Measurements from ENCODE around the gene SERPINB3.
"Not testable (repeated sequence)": the region's sequence is repeated elsewhere in the genome, so short reads cannot be mapped to it uniquely, and the experiment has no call there.

Gene SERPINB3

GRCh38 chr18:63661750-63662149 lies at the start of gene SERPINB3:
Gene SERPINB3, minus strand, starts transcription at chr18:63661893. Its CDS starts 677 bp downstream, at chr18:63661216.
- DNase-seq, result not testable (repeated sequence)

- DNase-seq, result no peak
Measured at GRCh38 chr18:63708650-63709049, 47.0 kb upstream of the SERPINB3 start.

DNA sequence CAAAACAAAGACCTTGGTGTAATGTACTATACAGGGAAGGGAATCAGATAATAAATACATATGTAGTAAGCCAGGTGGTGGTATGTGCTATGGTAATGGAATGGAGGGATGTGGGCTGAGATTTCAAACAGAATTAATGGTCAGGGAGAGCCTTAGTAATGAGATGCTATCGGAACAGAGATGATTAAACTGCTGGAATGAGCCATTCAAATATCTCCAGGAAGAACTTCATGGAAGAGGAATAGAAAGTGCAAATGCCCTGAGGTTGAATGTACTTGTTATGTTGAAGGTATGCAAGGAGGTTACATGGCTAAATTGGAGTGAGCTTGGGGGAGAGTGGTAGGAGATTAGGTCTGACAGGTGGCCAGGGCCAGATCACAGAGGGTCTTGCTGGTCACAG lies 46.1 kb upstream of the SERPINB3 start:
- no peak for DNase-seq

DNA sequence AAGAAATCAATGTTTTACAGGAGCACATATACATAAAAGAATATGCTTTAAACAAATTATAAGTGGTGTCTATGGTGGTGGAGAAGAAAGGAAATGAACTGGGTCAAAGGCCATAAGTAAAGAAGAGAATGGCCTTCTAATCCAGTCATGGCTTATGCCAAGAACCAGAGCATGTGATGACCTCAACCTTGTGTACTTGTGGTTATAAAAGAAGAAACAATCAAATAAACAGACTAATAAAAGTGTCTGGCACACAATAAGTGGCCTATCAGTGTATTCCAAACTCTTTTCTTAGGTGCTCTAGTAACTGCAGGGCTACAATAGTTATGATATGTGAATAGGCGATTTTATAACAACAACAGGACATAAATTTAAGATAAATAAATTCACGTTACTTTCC lies 43.7 kb upstream of the SERPINB3 start:
- DNase-seq, result no peak

DNA sequence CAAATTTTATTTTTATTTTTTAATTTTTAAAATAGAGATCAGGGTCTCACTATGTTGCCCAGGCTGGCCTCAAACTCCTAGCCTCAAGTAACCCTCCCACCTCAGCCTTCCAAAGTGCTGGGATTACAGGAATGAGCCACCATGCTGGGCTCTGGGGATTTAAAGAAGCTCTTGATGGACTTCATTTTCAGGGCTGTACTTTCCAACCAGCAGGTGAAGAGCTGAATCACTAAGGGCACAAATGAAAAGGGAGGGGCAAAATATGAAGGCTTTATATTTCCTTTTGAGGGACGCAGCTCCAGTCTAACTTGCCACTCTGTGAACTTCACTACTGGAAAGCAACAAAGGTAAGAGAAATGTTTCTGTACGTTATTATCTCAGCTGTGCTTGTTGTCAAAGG lies 41.0 kb upstream of the SERPINB3 start, which contains the start of gene SERPINB11:
Gene SERPINB11 (plus strand): TSS at position 301 of the 400 bp plus-strand sequence. CDS start 7,234 bp downstream, outside the sequence.
- DNase-seq, result no peak

GRCh38 chr18:63701952-63702351 lies 40.3 kb upstream of the SERPINB3 start:
- no peak for DNase-seq

- no peak for DNase-seq
Measured at GRCh38 chr18:63700501-63700900, 38.8 kb upstream of the SERPINB3 start.

GRCh38 chr18:63697097-63697660 lies 35.5 kb upstream of the SERPINB3 start:
- DNase-seq, result no peak

- DNase-seq, result no peak
Measured at GRCh38 chr18:63689064-63689463, 27.4 kb upstream of the SERPINB3 start.

DNA sequence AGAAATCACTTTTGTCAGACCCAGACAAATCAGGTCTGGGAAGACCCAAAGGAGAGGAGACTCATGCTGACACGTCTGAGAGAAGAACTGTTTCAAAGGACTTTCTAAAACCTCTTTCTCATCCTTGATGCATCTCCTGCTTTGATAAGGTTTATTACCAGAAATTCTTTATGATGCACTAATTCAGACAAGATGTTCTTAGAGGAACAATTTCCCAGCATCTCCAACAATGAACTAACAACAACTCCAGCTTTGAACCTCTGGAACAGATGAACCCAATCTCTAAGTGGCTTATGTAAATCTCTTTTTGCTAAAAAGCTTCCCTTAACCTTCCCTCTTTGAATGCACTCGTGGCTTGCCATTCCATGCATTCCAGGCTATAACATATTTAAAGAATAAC lies 25.2 kb upstream of the SERPINB3 start:
- no peak for DNase-seq

DNA sequence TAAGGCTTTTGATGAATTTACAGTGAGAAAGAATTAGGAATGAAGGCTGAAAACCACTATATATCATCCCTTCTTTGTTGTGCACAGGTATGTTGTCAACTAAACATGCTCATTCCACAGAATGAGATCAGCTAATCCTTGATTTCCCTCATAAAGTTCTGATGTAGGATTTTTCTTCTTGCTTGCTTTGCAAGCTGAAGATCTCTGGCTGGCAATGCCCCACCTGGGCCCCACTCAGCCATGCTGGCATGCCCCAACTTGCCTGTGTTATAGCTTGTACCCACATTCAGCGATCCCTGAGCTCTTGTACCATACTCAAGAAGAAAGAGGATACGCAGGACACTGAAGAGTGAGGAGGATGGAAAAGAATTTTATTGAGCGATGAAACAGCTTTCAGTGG lies 23.0 kb upstream of the SERPINB3 start:
- no peak for DNase-seq

- no peak for DNase-seq
Measured at GRCh38 chr18:63683890-63684289, 22.2 kb upstream of the SERPINB3 start.

DNA sequence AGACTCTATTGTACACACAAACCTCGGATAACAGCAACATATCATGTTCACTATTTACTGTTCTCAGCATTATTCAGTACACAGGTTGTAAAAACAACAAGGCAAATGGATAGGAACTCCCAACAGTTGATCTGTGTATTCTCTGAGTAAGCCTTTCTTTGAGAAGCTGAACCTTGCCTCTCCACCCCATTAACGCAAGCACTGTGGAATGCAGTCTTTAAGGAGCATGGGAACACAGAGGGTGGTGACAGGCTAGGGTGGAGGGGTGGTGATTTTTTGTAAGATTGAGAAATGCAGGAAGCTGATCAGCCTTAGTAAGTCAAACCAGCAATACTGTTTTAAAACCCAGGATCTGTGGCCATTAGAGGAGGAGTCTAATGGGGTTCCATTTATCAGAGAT lies 21.5 kb upstream of the SERPINB3 start:
- DNase-seq, result no peak

DNA sequence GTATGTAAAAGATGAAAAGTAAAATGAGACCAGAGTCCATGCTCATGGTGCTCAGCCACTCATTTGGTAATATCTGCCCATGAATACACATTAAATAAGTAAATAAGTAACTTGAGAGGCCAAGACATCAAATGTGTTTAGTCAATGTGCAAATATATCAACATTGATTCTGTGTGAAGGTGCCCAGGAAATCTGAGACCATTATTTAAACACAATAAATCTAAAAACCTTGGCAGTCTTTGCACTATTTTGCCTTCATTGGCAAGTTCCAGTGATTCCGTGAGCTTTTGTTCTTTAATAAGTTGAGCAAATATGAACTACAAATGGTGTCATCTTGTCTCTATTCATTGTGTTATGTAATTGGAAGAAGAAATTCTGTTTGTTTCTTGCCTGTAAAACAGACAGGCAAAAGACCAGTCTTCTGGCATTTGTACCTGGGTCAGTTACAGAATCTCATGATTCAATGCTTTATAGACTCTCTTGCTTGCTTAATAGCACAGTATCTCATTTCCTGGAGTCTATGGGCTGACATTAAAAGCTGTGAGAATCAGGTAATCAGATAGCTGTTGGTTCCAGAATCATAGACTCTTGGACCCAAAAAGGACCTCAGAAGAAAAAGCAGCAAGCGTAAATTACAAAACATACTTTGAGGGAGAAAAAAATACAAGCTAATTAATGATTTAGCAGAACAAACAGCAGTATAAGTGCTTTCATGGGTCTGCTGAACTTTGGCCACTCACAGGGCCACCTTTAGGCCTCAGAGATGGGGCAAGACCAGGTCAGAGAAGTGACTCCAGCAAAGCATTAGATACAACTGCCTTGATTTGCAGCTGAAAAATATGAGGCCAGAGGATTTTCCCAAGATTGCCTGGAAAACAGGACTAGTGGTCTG lies 20.0 kb upstream of the SERPINB3 start:
- no peak for DNase-seq

DNA sequence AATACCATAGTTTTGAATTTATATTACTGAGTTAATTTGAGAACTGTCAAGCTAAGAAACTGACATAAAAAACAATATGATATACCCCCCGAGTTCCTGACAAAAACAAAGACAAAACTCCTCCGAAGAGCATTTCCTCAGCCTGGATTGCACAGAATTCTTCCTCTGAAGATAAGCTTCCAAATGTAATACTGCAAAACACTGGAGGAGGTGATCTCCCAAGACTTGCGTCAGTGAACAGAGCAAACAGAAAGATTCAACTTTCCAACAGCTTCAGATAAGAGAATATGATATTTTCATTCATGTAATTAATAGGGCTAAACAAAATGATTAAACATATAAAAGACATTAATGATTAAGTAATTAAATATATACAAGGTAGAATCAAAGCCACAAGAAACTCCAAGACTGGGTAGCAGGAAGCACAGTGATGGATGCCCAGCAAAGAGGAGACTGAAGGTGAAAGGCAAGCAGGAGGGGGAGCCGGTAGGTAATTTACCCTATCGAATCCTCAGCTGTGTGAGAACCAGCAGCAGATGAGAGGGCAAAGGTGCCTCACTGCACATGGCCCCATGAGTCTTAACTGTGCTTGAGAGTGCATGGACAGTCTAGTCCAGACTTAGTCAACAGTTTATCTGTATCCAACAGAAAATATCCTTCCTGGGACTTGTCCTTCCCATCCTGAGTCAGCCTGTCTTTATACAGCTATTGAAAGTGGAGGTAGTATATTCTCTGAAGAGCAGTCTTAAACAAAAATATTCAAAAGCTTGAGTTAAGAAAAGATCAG lies 18.3 kb upstream of the SERPINB3 start:
- DNase-seq, result no peak

- DNase-seq, result no peak
Measured at GRCh38 chr18:63677500-63678225, 16.0 kb upstream of the SERPINB3 start.

GRCh38 chr18:63676526-63677323 lies 15.0 kb upstream of the SERPINB3 start:
- DNase-seq, result no peak

- no peak for DNase-seq
Measured at GRCh38 chr18:63664571-63664970, 2.9 kb upstream of the SERPINB3 start.

- not testable (repeated sequence) for DNase-seq
Measured at GRCh38 chr18:63658920-63659319, 2.8 kb downstream of the SERPINB3 start.

- DNase-seq, result not testable (repeated sequence)
Measured at GRCh38 chr18:63650271-63650670, 11.4 kb downstream of the SERPINB3 start.

- no peak for DNase-seq
Measured at GRCh38 chr18:63648241-63648640, 13.5 kb downstream of the SERPINB3 start.

DNA sequence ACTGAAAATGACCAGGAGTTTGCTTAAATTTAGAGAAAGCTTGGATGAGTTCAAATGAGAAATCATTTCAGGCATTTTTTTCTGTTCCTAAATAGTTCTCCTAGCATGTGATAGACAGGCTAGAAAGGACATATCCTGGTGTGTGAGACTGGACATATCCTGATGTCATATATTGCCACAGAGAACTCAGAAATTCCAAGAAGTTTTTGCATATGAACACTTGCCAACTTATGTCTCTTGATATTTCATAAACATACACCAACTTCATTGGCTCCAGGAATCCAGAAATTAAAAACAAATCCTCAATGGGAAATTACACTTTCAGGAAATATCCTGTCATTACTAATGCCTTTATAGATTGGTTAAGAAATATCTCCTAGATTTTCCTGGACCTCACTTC lies 14.8 kb downstream of the SERPINB3 start:
- DNase-seq, result no peak
